RWPE1 (cell line): Measurements from ENCODE around the gene SOCS7.
A peak's percentile ranks its signal among the peaks of the same experiment; 100 is the strongest.

Experiments used
- CTCF ChIA-PET: fragments of 350-600 bp; sonication (Branson Sonifier 250); formaldehyde crosslinking; extraction: SDS; loops from one replicate; lab custom pipeline; 2021; lab: Yijun Ruan, JAX
- POLR2A ChIA-PET: fragments of 400-600 bp; formaldehyde crosslinking; extraction: SDS; loops from one replicate; lab custom pipeline; 2020; ENCODE audit warnings: antibody characterized with exemption; ENCODE audit not compliant: low non-redundant PET; lab: Yijun Ruan, JAX
- DNase-seq: peaks from one replicate; pipeline ENCODE4 v3.0.0; 2012; ENCODE audit warnings: low spot score
- H3K27ac ChIP-seq: fragments of 450-650 bp; 2 replicates; pipeline ENCODE4 v1.5.1; 2017
- TF ChIP-seq, protein P1 (sequence below): fragments of 450-650 bp; conservative IDR thresholded peaks from 2 replicates; pipeline ENCODE4 v1.5.1; 2017; ENCODE audit warnings: low read depth, mild to moderate bottlenecking

SOCS7 gene

DNA sequence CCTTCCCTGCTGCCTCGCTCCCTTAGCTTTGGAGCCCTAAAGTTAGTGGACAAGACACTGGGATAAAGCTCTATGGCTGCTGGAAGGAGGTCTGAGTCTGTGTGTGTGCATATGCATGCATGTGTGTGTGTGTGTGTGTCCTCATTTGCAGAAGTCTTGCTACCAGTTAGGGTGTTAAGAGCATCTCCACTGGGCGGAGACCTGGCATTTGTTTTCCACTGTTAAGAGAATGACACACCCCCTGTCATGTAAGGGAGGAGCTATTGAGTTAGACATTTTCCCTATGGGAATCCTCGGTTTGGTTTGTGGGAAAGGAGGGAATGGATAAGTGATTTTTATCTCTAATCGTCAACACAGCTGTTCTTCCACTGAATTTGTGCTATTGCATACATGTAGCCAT is 51.8 kb downstream of the SOCS7 start:
- H3K27ac ChIP-seq: no peak overlapping the region
- CTCF ChIA-PET: interaction anchor here (0.6 to 1.1 kb wide), 5 partner anchors 10 to 1121 kb away, joined by 3 to 6 read pairs (median 4); partner anchors contain the start of gene SOCS7
- TF ChIP-seq, protein P1, sequence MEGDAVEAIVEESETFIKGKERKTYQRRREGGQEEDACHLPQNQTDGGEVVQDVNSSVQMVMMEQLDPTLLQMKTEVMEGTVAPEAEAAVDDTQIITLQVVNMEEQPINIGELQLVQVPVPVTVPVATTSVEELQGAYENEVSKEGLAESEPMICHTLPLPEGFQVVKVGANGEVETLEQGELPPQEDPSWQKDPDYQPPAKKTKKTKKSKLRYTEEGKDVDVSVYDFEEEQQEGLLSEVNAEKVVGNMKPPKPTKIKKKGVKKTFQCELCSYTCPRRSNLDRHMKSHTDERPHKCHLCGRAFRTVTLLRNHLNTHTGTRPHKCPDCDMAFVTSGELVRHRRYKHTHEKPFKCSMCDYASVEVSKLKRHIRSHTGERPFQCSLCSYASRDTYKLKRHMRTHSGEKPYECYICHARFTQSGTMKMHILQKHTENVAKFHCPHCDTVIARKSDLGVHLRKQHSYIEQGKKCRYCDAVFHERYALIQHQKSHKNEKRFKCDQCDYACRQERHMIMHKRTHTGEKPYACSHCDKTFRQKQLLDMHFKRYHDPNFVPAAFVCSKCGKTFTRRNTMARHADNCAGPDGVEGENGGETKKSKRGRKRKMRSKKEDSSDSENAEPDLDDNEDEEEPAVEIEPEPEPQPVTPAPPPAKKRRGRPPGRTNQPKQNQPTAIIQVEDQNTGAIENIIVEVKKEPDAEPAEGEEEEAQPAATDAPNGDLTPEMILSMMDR: no peak
- POLR2A ChIA-PET: no interaction called here
- peak; percentile 33 for DNase-seq

DNA sequence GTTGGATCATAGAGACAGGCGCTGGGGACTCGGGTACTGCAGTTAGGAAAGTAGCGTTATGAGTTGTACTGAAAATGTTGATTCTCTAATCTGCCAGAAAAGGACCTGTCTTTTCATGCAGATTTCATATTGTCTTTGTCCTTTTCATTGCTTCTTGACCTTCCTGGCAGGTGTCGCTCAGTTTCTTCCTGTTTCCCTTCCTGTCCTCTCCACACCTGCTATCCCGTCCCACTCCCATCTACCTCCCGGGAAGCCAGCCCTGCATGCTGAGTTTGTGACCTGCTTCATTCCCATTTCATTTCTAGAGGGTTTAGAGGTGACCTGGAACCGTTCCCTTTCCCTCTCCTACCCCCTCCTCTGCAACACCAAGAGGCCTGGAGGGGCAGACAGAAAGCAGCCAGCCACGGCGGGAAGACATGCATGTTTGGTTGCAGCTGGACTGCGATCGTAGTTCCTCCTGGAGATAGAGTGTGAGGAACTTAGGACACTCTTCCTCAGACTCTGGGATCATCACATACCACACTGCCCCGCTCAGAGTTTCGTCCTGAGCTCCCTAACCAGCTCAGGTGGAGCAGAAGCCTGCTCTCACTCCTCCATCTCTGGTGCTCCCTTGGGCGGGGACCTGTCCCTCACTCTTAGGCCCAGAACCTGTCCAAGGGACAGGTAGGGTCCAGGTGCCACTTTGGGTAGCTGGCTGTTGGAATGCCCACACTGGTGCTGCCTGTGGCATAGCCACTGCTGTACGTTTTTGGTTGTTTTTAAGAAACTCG is 52.7 kb downstream of the SOCS7 start:
- TF ChIP-seq, protein P1: no peak
- CTCF ChIA-PET: interaction anchor here (0.6 to 1.1 kb wide), 5 partner anchors 11 to 57 kb away, joined by 3 to 6 read pairs (median 4); partner anchors contain the start of gene SOCS7
- POLR2A ChIA-PET: no interaction called here
- no peak overlapping the region for H3K27ac ChIP-seq
- DNase-seq: no peak

DNA sequence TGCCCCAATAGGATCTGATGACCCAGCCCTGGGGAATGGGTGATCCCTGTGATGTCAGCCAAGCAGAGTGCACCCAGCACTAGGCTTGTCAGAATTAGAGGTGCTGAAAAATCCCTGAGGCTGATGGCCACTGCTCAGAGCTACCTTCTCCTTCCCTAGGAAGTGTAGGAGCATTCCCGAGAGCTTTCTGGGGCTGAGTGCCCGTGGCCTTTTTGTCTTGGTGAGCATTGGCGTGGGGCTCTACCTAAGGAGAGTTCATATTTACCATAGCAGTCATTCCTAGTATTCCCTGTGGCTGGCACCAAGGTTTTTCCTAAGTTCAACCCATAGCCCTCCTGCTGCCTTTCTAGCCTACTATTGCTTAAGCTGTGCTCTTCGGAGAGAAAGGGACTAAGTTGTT is 54.0 kb downstream of the SOCS7 start:
- DNase-seq: no peak
- ChIA-PET POLR2A (no interaction called here), CTCF (interaction anchor here (1.0 kb wide), 1 partner anchor 9 kb away, joined by 3 read pairs; no protein-coding TSS in a partner anchor)
- TF ChIP-seq, protein P1: no peak
- no peak overlapping the region for H3K27ac ChIP-seq

DNA sequence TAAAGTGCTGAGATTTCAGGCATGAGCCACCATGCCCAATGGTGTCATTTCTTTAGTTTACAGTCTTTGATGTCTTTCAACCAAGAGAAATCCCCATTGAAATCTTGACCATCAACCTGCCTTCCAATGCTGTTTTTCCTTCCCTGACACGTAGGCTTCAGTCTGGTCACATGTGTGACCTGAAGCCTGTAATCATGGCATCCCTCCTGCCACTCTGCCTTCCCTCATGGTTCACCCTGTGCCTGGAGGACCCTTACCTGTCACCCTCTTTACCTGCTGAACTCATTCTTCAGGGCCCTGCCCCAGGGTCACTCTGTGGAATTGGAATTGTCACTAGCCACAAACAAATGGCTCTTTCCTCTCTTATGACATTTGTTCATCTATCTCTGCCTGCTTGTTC is 58.6 kb downstream of the SOCS7 start:
- TF ChIP-seq, protein P1: no peak
- DNase-seq: no peak
- CTCF ChIA-PET: no interaction called here
- no peak overlapping the region for H3K27ac ChIP-seq
- POLR2A ChIA-PET: no interaction called here

DNA sequence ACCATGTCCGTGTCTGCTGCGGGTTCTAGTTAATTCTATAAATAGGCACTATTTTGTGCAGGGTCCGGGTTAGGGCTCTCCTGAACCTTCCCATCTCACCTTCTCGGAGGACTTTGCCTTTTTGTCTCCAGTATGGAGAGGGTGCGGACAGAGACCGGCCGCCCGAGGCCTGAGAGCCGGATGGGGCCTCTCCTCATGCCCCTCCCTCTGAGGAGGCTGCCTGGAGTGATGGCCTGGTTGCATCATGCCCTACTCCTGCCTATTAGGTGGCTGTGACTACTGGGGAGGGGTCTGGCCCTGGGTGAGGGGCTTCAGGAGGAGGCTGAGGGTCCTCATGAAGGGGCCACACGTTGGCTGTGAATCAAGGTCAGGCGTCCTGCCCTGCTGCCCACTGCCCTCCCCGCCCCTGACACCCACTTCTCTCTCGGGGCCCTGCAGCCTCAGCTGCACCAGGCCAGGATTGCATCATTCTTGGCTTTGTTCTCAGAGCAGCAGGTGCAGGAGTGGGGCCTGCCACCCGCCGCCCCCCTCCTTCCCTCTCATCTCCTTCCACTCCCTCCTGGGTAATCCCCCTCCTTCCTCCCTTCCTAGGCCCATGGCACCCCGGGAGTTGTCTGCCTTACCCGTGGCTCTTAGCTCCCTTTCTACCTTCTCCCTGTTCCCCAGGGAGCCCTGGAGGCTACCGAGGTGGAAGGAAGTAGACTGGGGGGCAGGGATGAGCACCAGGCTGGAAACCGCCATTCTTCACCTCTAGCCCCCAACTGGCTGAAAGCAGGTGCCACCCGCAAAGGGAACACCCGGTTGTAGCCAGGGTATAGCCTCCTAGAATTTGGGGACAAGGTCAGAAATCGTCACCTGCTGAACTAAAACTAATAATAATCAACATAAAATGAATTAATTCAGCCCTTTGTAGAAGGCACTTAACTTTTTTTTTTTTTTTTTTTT is 63.9 kb downstream of the SOCS7 start:
- peak overlapping the region; percentile 72 for H3K27ac ChIP-seq
- POLR2A ChIA-PET: no interaction called here
- CTCF ChIA-PET: interaction anchor here (0.7 to 2.7 kb wide), 7 partner anchors 9 to 87 kb away, joined by 3 to 34 read pairs (median 5); no protein-coding TSS in a partner anchor
- DNase-seq: peak; percentile 34
- TF ChIP-seq, protein P1: no peak

DNA sequence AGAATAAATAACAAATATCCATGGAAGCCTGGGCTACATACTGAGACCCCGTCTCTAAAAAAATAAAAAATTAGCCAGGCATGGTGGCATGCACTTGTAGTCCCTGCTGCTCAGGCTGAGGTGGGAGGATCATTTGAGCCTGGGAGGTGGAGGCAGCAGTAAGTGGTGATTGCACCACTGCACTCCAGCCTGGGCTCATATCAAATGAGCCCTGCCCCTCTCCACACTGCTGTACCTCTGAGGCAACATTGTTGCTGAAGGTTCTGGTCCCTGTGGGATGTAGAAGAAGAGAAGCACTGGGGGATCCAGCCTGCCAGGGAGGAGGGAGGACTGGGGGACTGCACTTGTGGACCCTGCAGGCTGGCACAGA is 65.2 kb downstream of the SOCS7 start:
- TF ChIP-seq, protein P1: no peak
- CTCF ChIA-PET: no interaction called here
- no peak for DNase-seq
- POLR2A ChIA-PET: no interaction called here
- H3K27ac ChIP-seq: no peak overlapping the region
